LNCaP clone FGC (cell line): Measurements from ENCODE around the gene CD36.

Source experiments
- DNase-seq: peaks from one replicate; pipeline ENCODE4 v3.0.0-alpha.2; 2011; ENCODE audit warnings: low read depth
- H3K4me3 ChIP-seq: 2 replicates; pipeline ENCODE4 v1.5.1; 2011; ENCODE audit warnings: mild to moderate bottlenecking, low read depth, low read length, control low read depth
- CTCF ChIP-seq: IDR thresholded peaks from 2 replicates; pipeline ENCODE4 v1.5.1; 2012; ENCODE audit warnings: mild to moderate bottlenecking; ENCODE audit not compliant: control insufficient read depth, insufficient read depth; ENCODE audit errors: extremely low read depth

The CD36 gene

GRCh38 chr7:80600046-80600445, 38.4 kb upstream of the CD36 start:
- no peak for TF ChIP-seq CTCF
- DNase-seq: no peak

GRCh38 chr7:80601999-80602398, 36.4 kb upstream of the CD36 start:
- TF ChIP-seq CTCF: no peak
- no peak for DNase-seq
- H3K4me3 ChIP-seq: no peak overlapping the region

More at GRCh38 chr7:80600046-80600445, 38.4 kb upstream of the CD36 start:
- H3K4me3 ChIP-seq: no peak overlapping the region

- DNase-seq: no peak
- no peak for TF ChIP-seq CTCF
- H3K4me3 ChIP-seq: no peak overlapping the region
Measured at GRCh38 chr7:80603940-80604339, 34.5 kb upstream of the CD36 start.

GRCh38 chr7:80604436-80604835, 34.0 kb upstream of the CD36 start:
- no peak for DNase-seq
- TF ChIP-seq CTCF: no peak

GRCh38 chr7:80607136-80607535, 31.3 kb upstream of the CD36 start:
- DNase-seq: no peak
- TF ChIP-seq CTCF: no peak
- no peak overlapping the region for H3K4me3 ChIP-seq

More at GRCh38 chr7:80604436-80604835, 34.0 kb upstream of the CD36 start:
- no peak overlapping the region for H3K4me3 ChIP-seq

- no peak for TF ChIP-seq CTCF
- DNase-seq: no peak
Measured at GRCh38 chr7:80608336-80608735, 30.1 kb upstream of the CD36 start.

GRCh38 chr7:80609751-80610150, 28.7 kb upstream of the CD36 start:
- TF ChIP-seq CTCF: no peak
- DNase-seq: no peak

More at GRCh38 chr7:80608336-80608735, 30.1 kb upstream of the CD36 start:
- H3K4me3 ChIP-seq: no peak overlapping the region

More at GRCh38 chr7:80609751-80610150, 28.7 kb upstream of the CD36 start:
- H3K4me3 ChIP-seq: no peak overlapping the region
